Muscle layer of colon (tissue), 2 donors: ENCODE data around the gene BATF3.

Experiments
- H3K27ac ChIP-seq: one replicate; pipeline ENCODE4 v1.7.0; 2013; ENCODE audit warnings: low read depth, mild to moderate bottlenecking, low read length, moderate library complexity
- H3K27me3 ChIP-seq, 2 donors: one replicate each; pipeline ENCODE4 v1.7.0; 2013; ENCODE audit warnings: low read length in 2 of 2, mild to moderate bottlenecking in 2 of 2; ENCODE audit not compliant: insufficient read depth in 2 of 2, control insufficient read depth in 1 of 2
- H3K36me3 ChIP-seq: one replicate; pipeline ENCODE4 v1.7.0; 2013; ENCODE audit warnings: mild to moderate bottlenecking, low read length; ENCODE audit not compliant: insufficient read depth
- H3K4me1 ChIP-seq: one replicate; pipeline ENCODE4 v1.7.0; 2013; ENCODE audit warnings: mild to moderate bottlenecking, low read length; ENCODE audit not compliant: insufficient read depth
- H3K4me3 ChIP-seq, 2 donors: one replicate each; pipeline ENCODE4 v1.7.0; 2013; ENCODE audit warnings: low read length in 2 of 2, low read depth in 1 of 2, mild to moderate bottlenecking in 1 of 2, moderate library complexity in 1 of 2
- H3K9ac ChIP-seq: one replicate; pipeline ENCODE4 v1.7.0; 2013; ENCODE audit warnings: low read length
- H3K9me3 ChIP-seq: one replicate; pipeline ENCODE4 v1.7.0; 2013; ENCODE audit warnings: mild to moderate bottlenecking, low read length
- donor health status: abdominal sarcoma.
- donor health status: Adenocarcinoma of cecum.

Gene BATF3

DNA sequence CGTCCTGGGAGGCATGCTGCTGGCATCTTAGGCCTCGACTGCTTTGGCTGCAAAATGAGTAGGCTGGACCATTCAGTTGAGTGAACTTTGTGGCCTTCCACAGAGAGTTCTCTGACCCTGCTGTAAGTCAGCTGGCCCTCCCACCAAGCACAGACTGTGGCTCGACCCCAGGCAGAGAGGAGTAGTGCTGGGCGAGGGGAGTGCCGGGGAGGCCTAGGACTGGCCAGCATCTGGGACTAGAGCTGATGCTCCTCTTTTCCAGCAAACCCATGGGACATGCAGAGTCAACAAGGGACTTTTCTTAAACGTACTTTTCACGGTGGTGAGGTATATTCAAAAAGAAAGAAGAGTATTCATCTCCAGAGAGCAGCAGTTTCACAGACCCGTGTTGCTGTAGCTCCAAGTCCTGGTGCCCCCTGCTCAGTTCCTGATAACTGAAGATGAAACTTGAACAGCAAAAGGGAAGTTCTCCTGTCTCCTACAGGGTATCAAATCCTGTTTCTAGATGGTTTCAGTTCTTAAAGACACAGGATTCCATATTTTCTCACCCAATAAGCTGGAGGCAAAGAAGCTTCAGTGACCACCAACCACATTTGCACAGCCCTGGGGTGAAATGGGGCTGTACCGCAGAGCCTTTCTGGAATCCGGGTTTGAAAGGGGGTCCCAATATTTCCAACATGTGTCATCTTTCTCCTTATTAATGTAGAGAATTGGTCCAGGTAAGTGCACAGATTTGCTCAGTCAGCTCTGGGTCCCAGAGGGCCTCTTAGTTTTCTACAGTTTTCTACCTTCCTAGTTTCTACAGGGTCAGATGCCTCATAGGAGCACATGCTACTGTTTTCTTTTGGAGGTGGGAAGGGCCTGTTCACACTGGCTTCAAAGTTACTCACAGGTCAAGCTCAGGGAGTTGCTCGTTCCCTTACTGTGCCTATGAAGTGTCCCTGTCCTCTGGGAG lies 20.9 kb downstream of the BATF3 start:
- H3K9me3 ChIP-seq, result no peaks in the 10 kb centered on the region

DNA sequence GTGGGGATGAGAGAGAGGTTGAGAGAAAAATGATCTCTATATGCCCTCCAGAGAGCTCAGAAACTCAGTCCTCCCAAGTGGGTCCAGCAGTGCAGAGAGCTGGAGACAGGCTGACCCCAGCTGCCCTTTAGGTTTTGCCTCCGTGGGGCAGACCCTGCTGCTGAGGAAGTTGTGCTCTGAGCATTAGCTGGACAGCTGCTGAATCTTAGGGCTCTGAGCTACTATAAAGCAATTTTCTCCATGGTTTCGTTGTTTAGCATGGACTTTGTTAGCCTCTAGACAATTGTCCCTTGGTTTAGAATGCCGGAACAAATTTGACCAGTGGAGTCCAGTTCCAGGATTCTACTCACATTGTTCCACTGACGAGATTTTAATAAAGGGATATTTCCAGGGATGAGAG lies 22.1 kb downstream of the BATF3 start:
- H3K4me1 ChIP-seq, result no peaks in the 10 kb centered on the region
- no peak overlapping the region for H3K4me3 ChIP-seq
- no peaks in the 10 kb centered on the region for H3K36me3 ChIP-seq
- H3K27me3 ChIP-seq, result no peaks in the 10 kb centered on the region
- no peak overlapping the region for H3K27ac ChIP-seq
- no peaks in the 10 kb centered on the region for H3K9me3 ChIP-seq
- H3K9ac ChIP-seq, result no peak overlapping the region

More for the DNA sequence above, 20.9 kb downstream of the BATF3 start:
- Histone ChIP-seq H3K9ac (no peak overlapping the region), H3K4me1 (no peaks in the 10 kb centered on the region), H3K36me3 (no peaks in the 10 kb centered on the region), H3K4me3 (no peak overlapping the region), H3K27ac (no peak overlapping the region), H3K27me3 (no peaks in the 10 kb centered on the region)

DNA sequence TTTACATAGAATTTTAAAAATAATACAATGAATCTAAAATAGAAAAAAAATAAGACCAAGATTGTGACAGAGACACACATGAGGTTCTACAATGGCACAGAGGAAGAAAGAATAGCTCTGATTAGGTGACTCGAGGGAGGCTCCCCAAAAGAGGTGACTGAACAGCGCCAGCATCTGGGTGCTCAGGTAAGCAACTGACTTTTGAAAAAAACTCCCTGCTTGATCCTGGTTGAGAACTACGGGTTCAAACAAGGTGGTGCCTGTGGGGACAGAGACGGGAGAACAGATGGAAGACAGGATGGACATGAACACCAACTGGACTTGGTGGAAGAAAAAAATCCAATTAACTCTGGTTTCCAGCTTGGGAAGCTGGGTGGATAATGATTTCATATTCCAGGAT lies 22.5 kb downstream of the BATF3 start:
- no peak overlapping the region for H3K27ac ChIP-seq
- no peaks in the 10 kb centered on the region for H3K9me3 ChIP-seq
- no peak overlapping the region for H3K4me3 ChIP-seq
- no peaks in the 10 kb centered on the region for H3K27me3 ChIP-seq
- no peaks in the 10 kb centered on the region for H3K36me3 ChIP-seq
- no peaks in the 10 kb centered on the region for H3K4me1 ChIP-seq
- H3K9ac ChIP-seq, result no peak overlapping the region

DNA sequence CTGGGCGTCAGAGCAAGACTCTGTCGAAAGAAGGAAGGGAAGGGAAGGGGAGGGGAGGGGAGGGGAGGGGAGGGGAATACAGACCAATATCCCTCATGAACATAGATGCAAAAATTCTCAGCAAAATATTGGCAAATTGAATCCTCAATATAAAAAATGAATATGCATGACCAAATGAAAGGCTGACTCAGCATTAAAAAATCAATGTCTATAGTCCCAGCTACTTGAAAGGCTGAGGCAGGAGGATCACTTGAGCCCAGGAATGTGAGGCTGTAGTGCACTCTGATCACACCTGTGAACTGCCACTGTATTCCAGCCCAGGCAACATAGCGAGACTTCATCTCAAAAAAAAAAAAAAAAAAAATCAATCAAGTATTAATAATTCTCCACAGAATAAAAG lies 24.0 kb downstream of the BATF3 start:
- no peaks in the 10 kb centered on the region for H3K36me3 ChIP-seq

DNA sequence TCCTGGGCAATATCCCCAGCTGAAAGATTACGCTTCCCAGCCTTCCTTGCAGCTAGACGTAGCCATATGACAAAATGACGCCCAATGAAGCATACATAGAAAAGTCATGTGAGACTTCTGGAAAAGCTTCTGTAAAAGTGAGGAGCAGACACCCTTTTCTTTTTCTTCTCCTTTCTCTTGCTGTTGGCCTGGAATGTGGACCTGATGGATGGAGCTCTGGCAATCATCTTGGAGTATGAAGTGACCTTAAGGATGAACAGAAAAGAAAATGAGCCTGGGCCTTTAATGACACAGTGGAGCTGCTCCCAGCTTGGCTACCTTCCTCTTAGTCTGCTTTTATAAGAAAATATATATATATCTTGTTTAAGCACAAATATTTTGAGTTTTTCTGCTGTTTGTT lies 24.8 kb downstream of the BATF3 start:
- Histone ChIP-seq H3K9me3 (no peaks in the 10 kb centered on the region), H3K27me3 (no peaks in the 10 kb centered on the region), H3K27ac (no peak overlapping the region), H3K9ac (no peak overlapping the region), H3K4me3 (no peak overlapping the region), H3K4me1 (peaks cover 3% of the 10 kb centered on the region), H3K36me3 (no peaks in the 10 kb centered on the region)

More for the DNA sequence above, 24.0 kb downstream of the BATF3 start:
- Histone ChIP-seq H3K27ac (no peak overlapping the region), H3K9me3 (no peaks in the 10 kb centered on the region), H3K27me3 (no peaks in the 10 kb centered on the region), H3K9ac (no peak overlapping the region), H3K4me1 (peaks cover 3% of the 10 kb centered on the region), H3K4me3 (no peak overlapping the region)

DNA sequence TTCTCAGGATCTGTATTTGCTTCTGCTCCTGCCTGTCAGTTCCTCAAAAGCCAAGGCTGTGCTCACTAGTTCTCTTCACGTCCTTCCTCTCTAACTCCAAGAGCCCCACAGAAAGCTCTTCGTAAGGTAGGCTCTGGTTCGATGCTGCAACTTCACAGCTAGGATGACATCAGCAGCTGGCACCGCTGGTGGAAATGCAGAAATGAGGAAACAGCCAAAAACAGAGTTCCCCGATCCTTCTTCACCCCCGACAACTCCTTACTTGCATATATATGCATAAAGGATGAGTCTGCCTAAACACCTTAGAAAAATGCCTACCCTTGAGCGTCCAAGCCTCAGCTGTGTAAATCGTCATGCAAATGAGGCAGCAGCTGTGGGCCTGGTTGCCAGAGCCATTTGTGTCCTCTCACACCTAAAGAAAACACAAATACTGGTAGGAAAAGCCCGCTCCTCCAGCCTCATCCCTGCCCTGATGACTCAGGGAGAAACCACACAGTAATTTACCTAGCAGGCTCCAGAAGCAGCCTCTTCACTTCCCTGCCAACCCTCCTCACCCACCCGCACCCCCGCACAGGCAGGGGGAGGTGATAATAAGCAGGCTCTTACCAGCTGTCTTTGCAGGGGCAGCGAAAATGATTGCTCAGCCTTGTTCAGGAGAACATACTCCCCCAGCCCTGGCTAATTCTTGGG lies 28.2 kb downstream of the BATF3 start:
- peaks cover 24% of the 10 kb centered on the region for H3K4me1 ChIP-seq

DNA sequence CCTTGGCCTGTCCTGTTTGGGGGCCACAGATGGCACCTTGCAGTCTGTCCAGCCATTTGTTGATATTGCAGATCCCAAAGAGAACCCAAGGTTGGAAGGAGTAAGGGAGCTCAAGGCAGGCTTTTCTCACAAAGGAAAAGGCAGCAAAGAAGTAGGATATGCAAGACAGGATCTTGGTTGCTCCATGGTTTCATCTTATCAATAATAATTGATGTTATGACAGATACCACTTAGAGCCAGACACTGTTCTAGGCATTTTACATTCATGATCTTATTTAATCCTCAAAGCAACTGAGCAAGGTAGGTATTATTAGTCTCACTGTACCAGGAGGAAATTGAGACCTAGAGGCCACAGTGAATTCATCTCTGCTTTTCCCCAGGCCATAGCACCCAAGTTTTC lies 28.8 kb downstream of the BATF3 start:
- Histone ChIP-seq H3K4me1 (peaks cover 24% of the 10 kb centered on the region), H3K36me3 (no peaks in the 10 kb centered on the region), H3K27me3 (no peaks in the 10 kb centered on the region), H3K9me3 (no peaks in the 10 kb centered on the region), H3K4me3 (no peak overlapping the region), H3K27ac (no peak overlapping the region), H3K9ac (no peak overlapping the region)

More for the DNA sequence above, 28.2 kb downstream of the BATF3 start:
- Histone ChIP-seq H3K36me3 (no peaks in the 10 kb centered on the region), H3K9me3 (no peaks in the 10 kb centered on the region), H3K4me3 (no peak overlapping the region), H3K27ac (no peak overlapping the region), H3K9ac (no peak overlapping the region), H3K27me3 (no peaks in the 10 kb centered on the region)

DNA sequence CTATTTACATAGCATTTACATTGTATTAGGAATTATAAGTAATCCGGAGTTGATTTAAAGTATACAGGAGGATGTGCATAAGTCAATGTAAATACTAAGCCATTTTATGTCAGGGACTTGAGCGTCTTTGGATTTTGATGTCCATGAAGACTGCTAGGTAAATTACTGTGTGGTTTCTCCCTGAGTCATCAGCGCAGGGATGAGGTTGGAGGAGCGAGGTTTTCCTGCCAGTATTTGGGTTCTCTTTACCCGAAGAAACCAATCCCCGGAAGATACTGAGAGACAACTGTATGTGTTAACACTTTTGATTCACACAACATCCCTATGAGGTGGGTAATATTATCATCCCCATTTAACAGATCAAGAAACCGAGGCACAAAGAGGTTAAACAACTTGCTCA lies 29.3 kb downstream of the BATF3 start:
- H3K9ac ChIP-seq, result no peak overlapping the region
- no peaks in the 10 kb centered on the region for H3K36me3 ChIP-seq
- no peak overlapping the region for H3K27ac ChIP-seq
- H3K4me3 ChIP-seq, result no peak overlapping the region
- no peaks in the 10 kb centered on the region for H3K27me3 ChIP-seq
- H3K4me1 ChIP-seq, result peaks cover 24% of the 10 kb centered on the region
- no peaks in the 10 kb centered on the region for H3K9me3 ChIP-seq

DNA sequence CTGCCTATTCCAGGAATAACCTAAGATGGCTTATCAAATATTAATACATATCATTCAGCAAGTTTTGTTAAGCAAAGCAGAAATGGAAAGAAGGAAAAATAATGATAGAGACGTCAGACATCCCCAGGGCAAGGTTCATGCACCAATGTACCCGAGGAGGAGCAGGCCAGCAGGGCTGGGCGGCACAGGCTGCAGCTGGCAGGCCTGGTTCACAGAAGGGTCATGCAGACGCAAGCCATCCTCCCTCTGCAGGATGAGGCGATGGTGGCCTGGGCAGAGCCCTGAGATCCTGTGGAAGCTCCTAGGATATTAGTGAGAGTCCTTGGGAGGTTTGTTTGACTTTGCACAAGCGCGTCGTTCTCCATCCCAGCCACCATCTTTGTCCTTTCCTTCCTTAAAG lies 30.0 kb downstream of the BATF3 start:
- peaks cover 24% of the 10 kb centered on the region for H3K4me1 ChIP-seq
- H3K9me3 ChIP-seq, result no peaks in the 10 kb centered on the region
- no peaks in the 10 kb centered on the region for H3K27me3 ChIP-seq
- H3K9ac ChIP-seq, result no peak overlapping the region
- H3K27ac ChIP-seq, result no peak overlapping the region
- H3K36me3 ChIP-seq, result no peaks in the 10 kb centered on the region
- H3K4me3 ChIP-seq, result no peak overlapping the region

DNA sequence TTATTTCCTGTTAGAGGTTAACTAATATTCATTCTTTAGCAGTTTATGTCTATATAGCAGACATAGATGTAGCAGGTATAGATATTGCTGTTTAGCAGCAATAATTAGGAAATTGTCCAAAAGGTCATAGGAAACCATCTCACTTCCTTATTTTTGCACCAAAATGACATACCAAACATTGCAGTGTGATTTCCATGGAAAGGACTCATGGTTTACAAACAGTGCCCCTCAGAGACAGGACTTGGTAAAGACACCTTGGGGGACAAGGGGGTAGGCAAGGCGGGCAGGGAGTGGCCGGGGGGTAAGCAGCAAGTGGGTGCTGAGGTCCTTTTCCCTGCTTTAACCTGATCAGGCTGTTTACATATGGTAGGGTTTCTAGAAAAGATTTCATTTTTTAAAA lies 30.5 kb downstream of the BATF3 start:
- no peak overlapping the region for H3K27ac ChIP-seq
- no peak overlapping the region for H3K4me3 ChIP-seq
- peaks cover 24% of the 10 kb centered on the region for H3K4me1 ChIP-seq
- no peak overlapping the region for H3K9ac ChIP-seq
- no peaks in the 10 kb centered on the region for H3K9me3 ChIP-seq
- no peaks in the 10 kb centered on the region for H3K27me3 ChIP-seq
- H3K36me3 ChIP-seq, result no peaks in the 10 kb centered on the region

DNA sequence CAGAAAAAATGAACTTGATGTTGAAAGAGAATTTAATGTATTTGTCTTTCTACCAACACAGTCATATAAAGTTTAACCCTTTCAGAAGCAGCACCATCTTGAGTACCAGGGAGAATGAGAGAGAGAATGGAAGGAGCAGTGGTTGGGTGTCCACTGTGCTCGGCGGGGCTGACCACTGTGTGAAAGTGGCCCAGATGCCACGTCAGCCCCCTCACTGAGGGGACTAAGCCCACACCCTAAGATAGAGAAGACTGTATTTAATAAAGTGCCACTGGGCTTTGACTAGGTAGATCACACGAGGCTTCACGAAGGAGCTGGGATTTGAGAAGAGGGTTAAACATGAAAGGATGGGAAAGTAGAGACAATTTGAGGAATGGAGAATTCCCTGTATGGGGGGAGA lies 31.2 kb downstream of the BATF3 start:
- H3K4me1 ChIP-seq, result peaks cover 24% of the 10 kb centered on the region
- no peak overlapping the region for H3K27ac ChIP-seq
- no peaks in the 10 kb centered on the region for H3K9me3 ChIP-seq
- no peak overlapping the region for H3K9ac ChIP-seq
- no peak overlapping the region for H3K4me3 ChIP-seq
- H3K27me3 ChIP-seq, result no peaks in the 10 kb centered on the region
- no peaks in the 10 kb centered on the region for H3K36me3 ChIP-seq
